NCI-H187 (cell line): ENCODE data around the gene NTRK2.

Source experiments
- DNase-seq, 2 experiments: peaks; one replicate each; lab custom pipeline; 2025; lab: John Stamatoyannopoulos, UW

Gene NTRK2

GRCh38 chr9:84851935-84852585 is 182.5 kb downstream of the NTRK2 start:
- no peak for DNase-seq

- DNase-seq: no peak
Measured at GRCh38 chr9:84852617-84853301, 183.2 kb downstream of the NTRK2 start.

- no peak for DNase-seq
Measured at GRCh38 chr9:84856181-84856632, 186.7 kb downstream of the NTRK2 start.

GRCh38 chr9:84857211-84857610 is 187.7 kb downstream of the NTRK2 start:
- no peak for DNase-seq

GRCh38 chr9:84858364-84858763 is 188.8 kb downstream of the NTRK2 start:
- no peak for DNase-seq

- no peak for DNase-seq
Measured at GRCh38 chr9:84860249-84861115, 191.0 kb downstream of the NTRK2 start.

GRCh38 chr9:84861455-84861854 is 191.9 kb downstream of the NTRK2 start:
- no peak for DNase-seq

GRCh38 chr9:84862308-84862707 is 192.8 kb downstream of the NTRK2 start:
- no peak for DNase-seq

GRCh38 chr9:84862810-84863287 is 193.3 kb downstream of the NTRK2 start:
- DNase-seq: no peak

- DNase-seq: no peak
Measured at GRCh38 chr9:84863372-84863771, 193.8 kb downstream of the NTRK2 start.

GRCh38 chr9:84866396-84867175 is 197.1 kb downstream of the NTRK2 start:
- no peak for DNase-seq

GRCh38 chr9:84867186-84867585 is 197.7 kb downstream of the NTRK2 start:
- no peak for DNase-seq

GRCh38 chr9:84869091-84869490 is 199.6 kb downstream of the NTRK2 start:
- DNase-seq: no peak

- no peak for DNase-seq
Measured at GRCh38 chr9:84871983-84872382, 202.5 kb downstream of the NTRK2 start.

GRCh38 chr9:84874022-84874421 is 204.5 kb downstream of the NTRK2 start:
- DNase-seq: no peak

- DNase-seq: no peak
Measured at GRCh38 chr9:84874596-84874995, 205.1 kb downstream of the NTRK2 start.

- no peak for DNase-seq
Measured at GRCh38 chr9:84875193-84875592, 205.7 kb downstream of the NTRK2 start.

GRCh38 chr9:84879631-84880030 is 210.1 kb downstream of the NTRK2 start:
- no peak for DNase-seq

- DNase-seq: no peak
Measured at GRCh38 chr9:84880835-84881234, 211.3 kb downstream of the NTRK2 start.

- DNase-seq: no peak
Measured at GRCh38 chr9:84886866-84887265, 217.3 kb downstream of the NTRK2 start.

GRCh38 chr9:84891924-84892323 is 222.4 kb downstream of the NTRK2 start:
- DNase-seq: no peak
